ENCODE results near the gene CPLANE2. TPM values are rescaled to one million over a fixed set of nuclear protein-coding genes. Genes with fewer than 3 reads are reported as not detected.

Gene CPLANE2
- total and polyA plus RNA-seq, 2 of the 4 experiments (the other 2 are of a cell fraction), result 3.2 to 5.8 TPM

GRCh38 chr1:16231331-16232315, 5.4 kb downstream of the CPLANE2 start:
- H3K9me3 ChIP-seq (ENCODE audit: control insufficient read depth, insufficient read depth, low read length), result peaks cover 8% of the 10 kb centered on the region
- no peak overlapping the region for H3K4ac ChIP-seq (ENCODE audit: low read depth, low read length)
- no peak overlapping the region for H3K9ac ChIP-seq (ENCODE audit: low read depth, low read length)
- H2AFZ ChIP-seq (replicated peaks; ENCODE audit: low read length, poor library complexity), result peak overlapping the region; percentile 18
- intact Hi-C loops (cut with micrococcal nuclease) (no loop called here), dilution Hi-C loops (cut with HindIII; ENCODE audit: low sequenced_read_pairs, unreplicated experiment) (no loop called here), in situ Hi-C loops (cut with MboI; ENCODE audit: low sequenced_read_pairs) (no loop called here)
- H3K79me1 ChIP-seq (ENCODE audit: low read depth in 1 of 2, low read length in 2 of 2), result peaks cover 0 to 7% of the 10 kb centered on the region in 2 experiments; a peak in 2 of 4 replicates
- DNase-seq, result no peak
- no peaks in the 10 kb centered on the region for H4K20me1 ChIP-seq (ENCODE audit: insufficient read depth, low read length)
- no peaks in the 10 kb centered on the region for H3K36me3 ChIP-seq (ENCODE audit: control insufficient read depth, insufficient read depth, low read length)
- H3K27me3 ChIP-seq (ENCODE audit: control insufficient read depth, insufficient read depth, low read length), result peaks cover 20% of the 10 kb centered on the region
- no peak overlapping the region for H2BK120ac ChIP-seq (ENCODE audit: low read depth, low read length)
- no peak overlapping the region for H4K8ac ChIP-seq (ENCODE audit: low read depth in 2 of 2, low read length in 2 of 2)
- no peak overlapping the region for H3K27ac ChIP-seq (ENCODE audit: insufficient read depth, low read length)
- no peak overlapping the region for H2BK20ac ChIP-seq (ENCODE audit: low read depth, low read length)
- no peak overlapping the region for H3K18ac ChIP-seq (ENCODE audit: low read depth, low read length)
- no peak overlapping the region for H4K91ac ChIP-seq (ENCODE audit: insufficient read depth, low read depth, low read length)
- H2BK15ac ChIP-seq (ENCODE audit: low read depth, low read length), result no peak overlapping the region
- ChIA-PET POLR2A (ENCODE audit: unreplicated experiment) (no interaction called here), CTCF (no interaction called here)
- TF ChIP-seq ELK1 (IDR thresholded peaks at IDR 0.05; ENCODE audit: borderline replicate concordance, low read depth, low read length) (no peak), RCOR1 (IDR thresholded peaks at IDR 0.05; ENCODE audit: insufficient replicate concordance, low read length) (no peak), CEBPB (IDR thresholded peaks at IDR 0.05; ENCODE audit: low read depth, low read length) (no peak)
- TF ChIP-seq, protein P1, sequence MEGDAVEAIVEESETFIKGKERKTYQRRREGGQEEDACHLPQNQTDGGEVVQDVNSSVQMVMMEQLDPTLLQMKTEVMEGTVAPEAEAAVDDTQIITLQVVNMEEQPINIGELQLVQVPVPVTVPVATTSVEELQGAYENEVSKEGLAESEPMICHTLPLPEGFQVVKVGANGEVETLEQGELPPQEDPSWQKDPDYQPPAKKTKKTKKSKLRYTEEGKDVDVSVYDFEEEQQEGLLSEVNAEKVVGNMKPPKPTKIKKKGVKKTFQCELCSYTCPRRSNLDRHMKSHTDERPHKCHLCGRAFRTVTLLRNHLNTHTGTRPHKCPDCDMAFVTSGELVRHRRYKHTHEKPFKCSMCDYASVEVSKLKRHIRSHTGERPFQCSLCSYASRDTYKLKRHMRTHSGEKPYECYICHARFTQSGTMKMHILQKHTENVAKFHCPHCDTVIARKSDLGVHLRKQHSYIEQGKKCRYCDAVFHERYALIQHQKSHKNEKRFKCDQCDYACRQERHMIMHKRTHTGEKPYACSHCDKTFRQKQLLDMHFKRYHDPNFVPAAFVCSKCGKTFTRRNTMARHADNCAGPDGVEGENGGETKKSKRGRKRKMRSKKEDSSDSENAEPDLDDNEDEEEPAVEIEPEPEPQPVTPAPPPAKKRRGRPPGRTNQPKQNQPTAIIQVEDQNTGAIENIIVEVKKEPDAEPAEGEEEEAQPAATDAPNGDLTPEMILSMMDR (conservative IDR thresholded peaks at IDR 0.05; ENCODE audit: low read depth, low read length), result no peak
- BruUV-seq (replicated peaks), result no TSS peak
- WGBS, 2 experiments (ENCODE audit: extremely low coverage in 2 of 2, insufficient read length in 1 of 2), result 85% methylated on average over 13 of the region's 35 CpGs; no CpG with 5 or more reads in 1 of the 2 experiments
- H3K4me1 ChIP-seq (ENCODE audit: control insufficient read depth, insufficient read depth, low read length), result peaks cover 6% of the 10 kb centered on the region
- no peak overlapping the region for H2BK5ac ChIP-seq (ENCODE audit: low read depth, low read length, poor library complexity, severe bottlenecking)
- no peak overlapping the region for H4K5ac ChIP-seq (ENCODE audit: low read depth, low read length)
- H2AK5ac ChIP-seq (ENCODE audit: low read depth, low read length), result 0 out of 2 replicates have a peak overlapping the region, but pooled peaks have one; percentile 21
- 0 out of 2 replicates have a peak, but pooled peaks cover 4% of the 10 kb centered on the region for H3K9me1 ChIP-seq (ENCODE audit: insufficient read depth, low read length)
- no peak overlapping the region for H3K56ac ChIP-seq (ENCODE audit: extremely low read depth, insufficient read depth, low read length)
- ATAC-seq (ENCODE audit: low read depth), result no peak
- no peak overlapping the region for H3K4me2 ChIP-seq (ENCODE audit: low read depth, low read length)
- H3K4me3 ChIP-seq (ENCODE audit: insufficient read depth, low read depth, low read length), result no peak overlapping the region
- no peak overlapping the region for H3K14ac ChIP-seq (replicated peaks; ENCODE audit: low read depth, low read length)
- no peak overlapping the region for H3K23ac ChIP-seq (ENCODE audit: low read depth, low read length)
- no peak overlapping the region for H2AK9ac ChIP-seq (replicated peaks; ENCODE audit: low read depth, low read length, poor library complexity)

All from IMR-90 (cell line).